HG02571 (cell line): ENCODE data around the gene RBPMS2.
"Not testable (repeated sequence)": the region's sequence is repeated elsewhere in the genome, so short reads cannot be mapped to it uniquely, and the experiment has no call there.

Experiments used
- ATAC-seq: cut with Tn5 transposase; IDR thresholded peaks from one replicate; pipeline ENCODE4 v1.9.1; 2021; ENCODE audit warnings: mild to moderate bottlenecking, moderate library complexity; ENCODE audit not compliant: unreplicated experiment

Gene RBPMS2

GRCh38 chr15:64754663-64755426 is 20.5 kb downstream of the RBPMS2 start:
- ATAC-seq = no peak

DNA sequence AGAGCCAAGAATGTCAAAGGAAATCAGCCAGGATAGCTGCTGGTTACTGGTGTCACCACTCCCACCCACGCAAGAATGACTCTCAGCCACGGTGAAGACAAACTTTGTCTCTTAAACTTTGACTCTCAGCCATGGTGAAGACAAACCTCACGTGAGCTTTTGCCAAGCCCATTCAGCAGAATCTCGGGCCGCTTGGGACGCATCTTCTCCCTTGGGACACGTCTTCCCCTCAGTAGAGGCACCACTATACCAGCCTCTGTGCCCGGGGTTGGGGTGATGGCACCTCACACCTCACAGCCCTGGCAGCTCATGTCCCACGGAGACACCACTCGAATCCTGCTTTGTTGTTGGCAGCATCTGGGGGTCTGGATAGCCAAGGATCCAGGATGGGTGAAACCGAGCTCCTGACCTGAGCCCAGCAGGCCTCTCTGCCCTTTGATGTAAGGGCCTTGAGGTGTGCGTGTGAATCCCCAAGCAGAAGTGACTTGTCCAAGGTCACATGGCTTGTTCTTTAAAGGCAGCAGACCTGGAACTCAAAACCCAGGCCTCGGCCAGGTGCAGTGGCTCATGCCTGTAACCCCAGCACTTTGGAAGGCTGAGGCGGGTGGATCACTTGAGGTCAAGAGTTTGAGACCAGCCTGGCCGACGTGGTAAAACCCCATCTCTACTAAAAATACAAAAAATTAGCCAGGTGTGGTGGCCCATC is 21.8 kb downstream of the RBPMS2 start:
- ATAC-seq = no peak

DNA sequence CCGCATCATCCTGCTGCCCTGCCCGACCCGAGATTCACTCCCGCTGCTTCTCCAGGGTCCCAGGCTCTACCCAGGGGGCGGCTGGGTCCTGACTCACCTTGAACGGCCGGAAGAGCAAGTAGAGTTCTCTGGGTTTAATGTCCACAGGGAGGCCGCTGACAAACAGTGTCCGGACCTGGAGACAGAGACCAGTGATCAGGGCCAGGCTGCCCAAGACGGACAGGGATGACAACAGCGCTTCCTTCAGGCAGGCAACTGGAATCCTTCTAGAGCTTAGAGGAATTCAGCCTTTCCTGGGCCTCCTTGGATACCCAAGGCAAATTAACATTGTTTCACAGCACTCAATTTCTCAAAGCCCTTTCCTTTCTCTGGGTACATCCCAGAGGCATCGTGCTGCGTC is 23.9 kb downstream of the RBPMS2 start:
- no peak for ATAC-seq

GRCh38 chr15:64749999-64750657 is 25.3 kb downstream of the RBPMS2 start:
- no peak for ATAC-seq

- no peak for ATAC-seq
These were observed 26.2 kb downstream of the RBPMS2 start for GRCh38 chr15:64749167-64749566.

DNA sequence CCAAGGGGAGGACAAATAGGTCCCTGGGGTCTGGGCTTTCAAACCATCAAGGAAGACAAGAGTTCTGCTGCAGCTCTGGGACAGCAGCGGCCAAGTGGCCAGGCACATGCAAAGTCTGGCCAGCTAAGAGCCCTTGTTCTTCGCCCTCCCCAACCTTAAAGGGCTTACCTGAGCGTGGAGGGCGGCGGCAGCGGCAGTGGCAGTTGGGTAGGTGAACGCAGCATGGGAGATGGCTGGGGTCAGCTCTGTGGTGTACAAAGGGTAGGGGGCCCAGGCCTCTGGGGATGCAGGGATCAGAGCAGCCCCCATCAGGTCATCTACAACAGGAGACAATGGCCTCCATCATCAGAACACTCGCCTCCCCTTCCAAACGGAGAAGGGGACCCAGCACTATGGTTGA is 27.1 kb downstream of the RBPMS2 start:
- ATAC-seq = no peak

DNA sequence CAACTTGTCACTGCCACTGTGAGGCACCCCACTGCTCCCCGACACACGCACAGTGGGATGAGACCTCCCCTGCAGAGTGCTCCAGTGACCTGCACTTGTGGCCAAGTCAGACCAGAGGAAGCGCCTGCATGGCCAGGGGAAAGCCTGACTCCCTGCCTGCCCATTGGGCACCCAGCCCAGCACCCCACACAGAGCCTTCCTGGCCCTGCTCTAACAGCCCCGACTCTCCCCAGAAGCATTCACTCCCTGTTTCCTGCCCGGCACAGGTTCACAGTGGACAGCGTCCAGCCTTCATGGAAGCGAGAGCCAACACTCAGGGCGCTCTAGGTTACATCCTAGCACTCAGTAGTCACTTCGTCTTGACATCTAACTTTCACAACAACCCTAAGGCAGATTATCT is 27.8 kb downstream of the RBPMS2 start:
- no peak for ATAC-seq

DNA sequence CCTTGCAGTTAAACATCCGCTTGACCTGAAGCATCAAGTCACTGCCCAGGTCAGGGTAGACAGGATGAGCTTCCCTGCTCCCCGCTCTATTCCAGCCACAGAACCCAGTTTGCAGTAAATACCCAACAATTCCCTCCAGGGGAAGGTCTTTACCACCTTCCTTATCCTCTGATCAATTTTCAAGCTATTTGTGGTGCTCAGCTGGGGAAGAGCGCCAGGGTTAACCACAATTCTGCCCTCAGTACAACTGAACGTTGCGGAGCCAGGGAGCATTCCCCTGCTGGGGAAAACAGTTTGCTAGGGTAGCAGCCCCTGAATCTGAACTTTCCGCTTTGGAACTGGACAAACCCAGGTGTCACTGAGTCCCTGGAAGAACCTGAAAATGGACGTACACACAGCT is 28.5 kb downstream of the RBPMS2 start:
- no peak for ATAC-seq

DNA sequence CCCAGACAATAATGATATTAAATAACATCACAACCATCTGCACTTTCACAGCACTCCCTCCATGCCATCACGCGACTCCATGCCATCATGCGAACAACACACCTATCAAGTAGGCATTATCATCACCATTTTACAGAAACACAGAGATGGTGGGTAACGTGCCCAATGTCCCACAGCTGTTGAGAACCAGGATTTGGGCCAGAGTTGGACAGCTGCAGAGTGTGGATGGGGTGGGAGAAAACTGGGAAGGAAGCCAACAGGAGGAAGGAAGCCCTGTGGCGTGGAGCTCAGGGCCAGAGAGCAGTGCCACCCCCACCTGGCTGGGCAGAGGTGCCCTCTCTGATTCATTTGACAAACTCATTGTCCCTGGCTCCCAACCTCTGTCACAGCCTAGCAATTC is 29.0 kb downstream of the RBPMS2 start:
- no peak for ATAC-seq

DNA sequence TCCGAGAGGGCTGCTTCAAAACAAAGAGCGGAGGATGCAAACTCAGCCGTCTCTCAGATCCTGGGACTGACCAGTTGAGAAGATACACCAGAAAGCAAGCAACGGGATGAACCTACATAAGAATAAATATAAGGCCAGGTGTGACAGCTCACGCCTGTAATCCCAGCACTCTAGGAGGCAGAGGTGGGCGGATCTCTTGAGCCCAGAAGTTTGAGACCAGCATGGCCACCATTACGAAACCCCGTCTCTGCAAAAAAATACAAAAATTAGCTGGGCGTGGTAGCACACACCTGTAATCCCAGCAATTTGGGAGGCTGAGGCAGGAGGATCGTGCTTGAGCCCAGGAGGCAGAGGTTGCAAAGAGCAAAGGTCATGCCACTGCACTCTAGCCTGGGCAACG is 31.7 kb downstream of the RBPMS2 start:
- ATAC-seq = no peak

GRCh38 chr15:64742921-64743320 is 32.5 kb downstream of the RBPMS2 start:
- no peak for ATAC-seq

DNA sequence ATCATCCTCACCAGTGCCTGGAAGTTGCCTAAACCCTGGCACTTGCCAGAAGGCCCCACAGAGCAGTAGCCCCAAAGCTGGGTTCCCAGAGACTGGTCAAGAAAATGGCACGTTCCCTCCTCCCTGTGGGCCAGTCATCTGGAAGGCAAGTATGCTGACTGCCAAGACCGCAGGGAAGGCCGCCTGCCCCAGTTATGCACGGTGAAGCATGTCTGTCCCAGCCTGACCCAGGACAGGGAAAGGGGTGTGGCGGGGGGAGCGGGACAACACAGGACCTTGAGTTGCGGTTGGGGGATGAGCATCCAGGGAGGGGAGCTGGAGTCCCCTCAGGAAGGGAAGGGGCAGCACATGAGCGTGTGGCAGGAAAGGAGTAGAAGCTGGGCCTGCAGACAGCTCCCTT is 33.0 kb downstream of the RBPMS2 start:
- no peak for ATAC-seq

DNA sequence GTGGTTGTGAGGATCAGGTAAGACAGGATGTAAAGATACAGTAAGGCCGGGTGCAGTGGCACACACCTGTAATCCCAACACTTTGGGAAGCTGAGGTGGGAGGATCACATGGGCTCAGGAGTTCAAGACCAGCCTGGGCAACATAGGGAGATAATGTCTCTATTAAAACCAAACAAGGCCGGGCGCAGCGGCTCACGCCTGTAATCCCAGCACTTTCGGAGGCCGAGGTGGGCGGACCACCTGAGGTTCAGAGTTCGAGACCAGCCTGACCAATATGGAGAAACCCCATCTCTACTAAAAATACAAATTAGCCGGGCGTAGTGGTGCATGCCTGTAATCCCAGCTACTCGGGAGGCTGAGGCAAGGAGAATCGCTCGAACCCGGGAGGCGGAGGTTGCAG is 33.7 kb downstream of the RBPMS2 start:
- not testable (repeated sequence) for ATAC-seq

- no peak for ATAC-seq
These were observed 34.8 kb downstream of the RBPMS2 start for GRCh38 chr15:64740311-64741170.

DNA sequence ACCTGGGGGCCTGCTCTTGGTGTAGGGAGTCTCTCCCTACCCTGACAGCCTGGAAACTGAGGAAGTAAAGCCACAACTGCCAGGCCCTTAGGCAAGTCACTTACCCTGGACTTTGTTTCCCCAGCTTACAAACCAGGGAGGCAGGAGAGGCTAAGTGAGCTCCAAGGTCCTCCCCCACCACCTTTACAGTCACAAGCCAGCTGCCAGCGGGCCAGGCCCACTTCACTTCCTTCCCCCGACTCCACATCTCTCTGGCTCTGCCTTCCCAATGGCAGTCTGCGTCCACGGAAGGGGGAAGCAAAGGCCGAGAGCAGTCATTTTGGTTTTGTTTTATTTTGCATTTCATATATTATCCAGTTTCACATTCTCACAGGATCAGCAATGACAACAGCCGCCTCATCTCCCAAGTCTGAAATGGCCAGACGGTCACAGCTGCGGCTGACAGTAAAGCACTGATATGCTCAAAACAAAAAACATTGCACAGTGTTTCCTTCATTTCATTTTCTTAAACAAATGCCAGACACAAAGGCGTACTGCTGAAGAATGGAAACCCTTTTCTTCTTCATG is 35.7 kb downstream of the RBPMS2 start:
- ATAC-seq = no peak

- ATAC-seq = no peak
These were observed 36.2 kb downstream of the RBPMS2 start for GRCh38 chr15:64739156-64739555.

GRCh38 chr15:64738226-64739095 is 36.9 kb downstream of the RBPMS2 start:
- no peak for ATAC-seq

GRCh38 chr15:64732156-64732860 is 43.1 kb downstream of the RBPMS2 start:
- ATAC-seq = no peak

DNA sequence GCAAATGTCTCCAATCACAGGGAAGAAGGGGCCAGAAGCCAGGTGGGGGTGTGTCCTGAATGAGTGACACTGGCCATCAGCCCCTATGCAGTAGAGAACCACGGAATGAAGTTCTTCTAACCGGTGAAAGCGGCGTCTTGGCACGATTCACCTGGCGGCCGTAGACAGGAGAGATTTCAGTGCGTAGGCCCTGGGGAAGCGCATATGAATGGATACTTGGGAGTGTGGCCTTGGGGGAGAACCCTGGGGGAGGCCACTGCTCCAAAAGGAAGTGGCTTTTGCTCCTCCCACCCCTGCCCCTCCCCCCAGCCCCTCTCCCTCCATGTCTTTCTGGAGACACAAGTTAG is 43.6 kb downstream of the RBPMS2 start:
- no peak for ATAC-seq
